Loucy (cell line): ENCODE results near the gene CCDC6.

Experiments
- H2AFZ ChIP-seq: fragments of 200-600 bp; sonication (generic); 2 replicates; pipeline ENCODE4 v1.6.0; 2016; ENCODE audit warnings: antibody characterized with exemption, mild to moderate bottlenecking, low read length, moderate library complexity
- H3F3A ChIP-seq: fragments of 200-600 bp; 2 replicates; pipeline ENCODE4 v1.6.0; 2016; ENCODE audit warnings: antibody characterized with exemption, low read depth, mild to moderate bottlenecking
- H3K27me3 ChIP-seq: fragments of 200-600 bp; sonication (generic); 2 replicates; pipeline ENCODE4 v1.6.1; 2014; ENCODE audit warnings: low read length, mild to moderate bottlenecking; ENCODE audit not compliant: insufficient read depth, poor library complexity, severe bottlenecking
- H3K36me3 ChIP-seq: fragments of 200-600 bp; sonication (generic); 2 replicates; pipeline ENCODE4 v1.6.1; 2016; ENCODE audit warnings: low read length; ENCODE audit not compliant: insufficient read depth
- H3K4me1 ChIP-seq: fragments of 200-600 bp; sonication (generic); 2 replicates; pipeline ENCODE4 v1.5.1; 2014; ENCODE audit warnings: low read length, mild to moderate bottlenecking; ENCODE audit not compliant: insufficient read depth, poor library complexity, severe bottlenecking
- H3K4me2 ChIP-seq: fragments of 200-600 bp; sonication (generic); 2 replicates; pipeline ENCODE4 v1.6.0; 2014; ENCODE audit warnings: antibody characterized with exemption, low read length, low read depth, mild to moderate bottlenecking; ENCODE audit not compliant: poor library complexity, severe bottlenecking
- H3K4me3 ChIP-seq: fragments of 200-600 bp; sonication (generic); 2 replicates; pipeline ENCODE4 v1.5.1; 2014; ENCODE audit warnings: low read length, mild to moderate bottlenecking, mixed read lengths; ENCODE audit not compliant: poor library complexity, severe bottlenecking
- H3K79me2 ChIP-seq: fragments of 200-600 bp; sonication (generic); 2 replicates; pipeline ENCODE4 v1.6.1; 2014; ENCODE audit warnings: low read length; ENCODE audit not compliant: insufficient read depth
- H3K9ac ChIP-seq: fragments of 200-600 bp; sonication (generic); 2 replicates; pipeline ENCODE4 v1.6.0; 2014; ENCODE audit warnings: mild to moderate bottlenecking, low read depth, low read length, moderate library complexity; ENCODE audit not compliant: poor library complexity, severe bottlenecking
- H3K9me2 ChIP-seq: fragments of 200-600 bp; sonication (generic); replicated peaks from 2 replicates; pipeline ENCODE4 v1.6.1; 2016; ENCODE audit warnings: low read depth, low read length, mixed read lengths
- H3K9me3 ChIP-seq: fragments of 200-600 bp; sonication (generic); 2 replicates; pipeline ENCODE4 v1.6.1; 2014; ENCODE audit warnings: mild to moderate bottlenecking, antibody characterized with exemption, low read length, low read depth; ENCODE audit not compliant: insufficient read depth
- H4K20me1 ChIP-seq: fragments of 200-600 bp; sonication (generic); 2 replicates; pipeline ENCODE4 v1.6.0; 2014; ENCODE audit warnings: antibody characterized with exemption, low read length, mild to moderate bottlenecking; ENCODE audit not compliant: insufficient read depth, poor library complexity, severe bottlenecking
- CTCF ChIP-seq: fragments of 200-600 bp; sonication (generic); conservative IDR thresholded peaks from 2 replicates; pipeline ENCODE4 v1.5.1; 2014; ENCODE audit warnings: mild to moderate bottlenecking, antibody characterized with exemption, low read length
- EZH2phosphoT487 ChIP-seq: fragments of 200-600 bp; IDR thresholded peaks from 2 replicates; pipeline ENCODE4 v1.6.1; 2018; ENCODE audit warnings: antibody characterized with exemption, mild to moderate bottlenecking, moderate library complexity, borderline replicate concordance

Gene CCDC6

GRCh38 chr10:59757966-59758365 is 148.4 kb downstream of the CCDC6 start:
- H3K27me3 ChIP-seq = no peaks in the 10 kb centered on the region
- H3F3A ChIP-seq = no peaks in the 10 kb centered on the region
- no peaks in the 10 kb centered on the region for H3K4me1 ChIP-seq
- no peak overlapping the region for H3K4me3 ChIP-seq
- H4K20me1 ChIP-seq = no peaks in the 10 kb centered on the region
- no peaks in the 10 kb centered on the region for H3K9me3 ChIP-seq
- no peak overlapping the region for H3K4me2 ChIP-seq
- TF ChIP-seq CTCF (no peak), EZH2phosphoT487 (no peak)
- H3K36me3 ChIP-seq = no peaks in the 10 kb centered on the region
- no peak overlapping the region for H3K9ac ChIP-seq
- H2AFZ ChIP-seq = no peak overlapping the region
- no peaks in the 10 kb centered on the region for H3K79me2 ChIP-seq
- no peaks in the 10 kb centered on the region for H3K9me2 ChIP-seq

GRCh38 chr10:59754951-59755350 is 151.4 kb downstream of the CCDC6 start:
- H3K4me3 ChIP-seq = no peak overlapping the region
- TF ChIP-seq EZH2phosphoT487 (no peak), CTCF (no peak)
- H3K4me2 ChIP-seq = no peak overlapping the region
- H2AFZ ChIP-seq = no peak overlapping the region
- H3K79me2 ChIP-seq = no peaks in the 10 kb centered on the region
- H3F3A ChIP-seq = no peaks in the 10 kb centered on the region
- H3K27me3 ChIP-seq = no peaks in the 10 kb centered on the region
- H3K9me2 ChIP-seq = no peaks in the 10 kb centered on the region
- no peaks in the 10 kb centered on the region for H3K4me1 ChIP-seq
- no peaks in the 10 kb centered on the region for H3K36me3 ChIP-seq
- H4K20me1 ChIP-seq = no peaks in the 10 kb centered on the region
- H3K9ac ChIP-seq = no peak overlapping the region
- no peaks in the 10 kb centered on the region for H3K9me3 ChIP-seq

GRCh38 chr10:59753267-59753666 is 153.1 kb downstream of the CCDC6 start, which contains the start of gene MRLN:
MRLN (minus strand) TSS chr10:59753455.
- Histone ChIP-seq H3F3A (no peaks in the 10 kb centered on the region), H3K4me3 (no peak within 1 kb of the TSS)

More at GRCh38 chr10:59753267-59753666, 153.1 kb downstream of the CCDC6 start, which contains the start of gene MRLN:
- H3K36me3 ChIP-seq = no peaks in the 10 kb centered on the region
- TF ChIP-seq CTCF (no peak), EZH2phosphoT487 (no peak)
- no peak within 1 kb of the TSS for H3K9ac ChIP-seq
- no peak within 1 kb of the TSS for H3K4me2 ChIP-seq
- H3K9me2 ChIP-seq = no peaks in the 10 kb centered on the region
- H4K20me1 ChIP-seq = no peaks in the 10 kb centered on the region
- no peaks in the 10 kb centered on the region for H3K4me1 ChIP-seq
- no peak within 1 kb of the TSS for H2AFZ ChIP-seq
- no peaks in the 10 kb centered on the region for H3K27me3 ChIP-seq
- H3K79me2 ChIP-seq = no peaks in the 10 kb centered on the region
- no peaks in the 10 kb centered on the region for H3K9me3 ChIP-seq
